AG10803 (cell line): Measurements from ENCODE around the gene MDM2.

Experiments used
- DNase-seq: peaks from one replicate; pipeline ENCODE4 v3.0.0; 2010; ENCODE audit warnings: low read depth
- H3K4me3 ChIP-seq: 2 replicates; pipeline ENCODE4 v1.5.1; 2011; ENCODE audit warnings: mild to moderate bottlenecking, low read length, control low read depth
- TF ChIP-seq, protein P1 (sequence below): conservative IDR thresholded peaks from 2 replicates; pipeline ENCODE4 v1.5.1; 2011; ENCODE audit warnings: mild to moderate bottlenecking, low read length, control low read depth, inconsistent platforms

The MDM2 gene

DNA sequence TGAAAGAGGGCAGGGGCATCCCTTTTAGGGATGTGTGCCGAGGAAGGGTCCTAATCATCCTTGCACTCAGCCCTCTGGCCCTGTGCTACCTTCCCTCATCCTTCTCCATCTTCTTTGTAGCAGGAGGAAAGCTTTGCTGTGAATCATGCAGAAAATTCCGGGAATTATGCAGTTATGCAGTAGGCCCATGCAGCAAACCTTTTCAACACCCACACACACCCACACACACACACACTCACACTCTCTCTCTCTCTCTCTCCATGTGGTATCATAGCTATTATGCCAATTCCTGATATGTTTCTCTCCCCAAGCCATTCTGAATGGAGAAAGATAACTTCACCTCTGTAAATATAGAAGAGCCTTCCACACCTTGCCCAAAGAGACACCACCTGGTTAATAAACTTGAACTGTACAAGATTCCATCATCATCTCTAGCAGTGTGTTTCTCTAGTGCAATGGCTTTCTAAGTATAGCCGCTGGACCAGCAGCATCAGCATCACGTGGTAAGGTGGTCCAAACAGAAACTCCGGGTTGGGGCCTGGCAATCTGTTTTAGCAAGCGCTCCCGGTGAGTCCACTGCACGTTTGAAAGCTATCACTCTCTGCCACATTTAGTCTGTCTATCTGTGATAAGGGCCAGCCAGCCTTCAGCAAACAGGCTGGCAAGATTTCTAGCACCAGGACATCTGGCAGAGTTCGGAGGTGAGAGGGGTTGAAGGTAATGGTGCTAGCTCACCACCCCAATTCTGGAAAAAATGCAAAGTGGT, 57.6 kb downstream of the MDM2 start:
- H3K4me3 ChIP-seq = no peak overlapping the region
- TF ChIP-seq, protein P1, sequence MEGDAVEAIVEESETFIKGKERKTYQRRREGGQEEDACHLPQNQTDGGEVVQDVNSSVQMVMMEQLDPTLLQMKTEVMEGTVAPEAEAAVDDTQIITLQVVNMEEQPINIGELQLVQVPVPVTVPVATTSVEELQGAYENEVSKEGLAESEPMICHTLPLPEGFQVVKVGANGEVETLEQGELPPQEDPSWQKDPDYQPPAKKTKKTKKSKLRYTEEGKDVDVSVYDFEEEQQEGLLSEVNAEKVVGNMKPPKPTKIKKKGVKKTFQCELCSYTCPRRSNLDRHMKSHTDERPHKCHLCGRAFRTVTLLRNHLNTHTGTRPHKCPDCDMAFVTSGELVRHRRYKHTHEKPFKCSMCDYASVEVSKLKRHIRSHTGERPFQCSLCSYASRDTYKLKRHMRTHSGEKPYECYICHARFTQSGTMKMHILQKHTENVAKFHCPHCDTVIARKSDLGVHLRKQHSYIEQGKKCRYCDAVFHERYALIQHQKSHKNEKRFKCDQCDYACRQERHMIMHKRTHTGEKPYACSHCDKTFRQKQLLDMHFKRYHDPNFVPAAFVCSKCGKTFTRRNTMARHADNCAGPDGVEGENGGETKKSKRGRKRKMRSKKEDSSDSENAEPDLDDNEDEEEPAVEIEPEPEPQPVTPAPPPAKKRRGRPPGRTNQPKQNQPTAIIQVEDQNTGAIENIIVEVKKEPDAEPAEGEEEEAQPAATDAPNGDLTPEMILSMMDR = no peak
- no peak for DNase-seq

DNA sequence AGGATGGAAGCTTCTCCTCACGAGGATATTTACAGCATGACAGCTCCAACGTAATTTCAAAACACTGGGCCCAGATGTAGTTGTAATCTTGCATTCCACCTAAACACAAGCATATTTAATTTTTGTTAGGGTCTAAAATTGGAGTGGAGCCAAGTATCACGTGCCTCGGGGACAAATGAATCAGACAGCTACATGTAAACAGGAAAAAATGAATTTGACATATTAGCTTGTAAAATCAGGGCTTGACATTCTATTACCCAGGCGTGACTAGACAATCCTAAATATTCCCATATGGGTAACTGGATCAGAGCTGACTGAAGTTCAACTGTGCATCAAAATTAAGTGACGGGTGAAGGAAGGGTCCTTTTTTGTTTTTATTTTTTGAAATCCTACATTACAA, 59.0 kb downstream of the MDM2 start:
- no peak for DNase-seq
- no peak overlapping the region for H3K4me3 ChIP-seq
- TF ChIP-seq, protein P1 = no peak

DNA sequence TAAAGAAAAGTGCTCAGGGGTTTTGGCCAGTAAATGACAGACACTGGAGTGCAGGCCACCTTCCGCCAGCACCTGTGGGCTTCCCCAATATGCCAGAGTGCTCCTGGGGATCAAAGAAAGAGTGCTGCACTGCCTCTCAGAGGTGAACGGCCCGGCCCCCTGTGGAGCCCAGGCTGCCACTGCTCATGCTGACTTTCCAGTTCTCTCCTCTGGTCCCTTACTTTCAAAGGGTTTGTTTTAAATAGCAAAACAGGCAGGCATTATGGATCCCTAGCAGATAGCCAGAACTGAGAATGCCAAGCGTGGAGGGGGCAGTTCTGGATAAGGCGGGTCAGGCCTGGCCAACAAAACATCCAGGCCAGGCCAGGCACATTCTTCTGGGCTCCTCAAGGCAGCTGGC, 59.6 kb downstream of the MDM2 start:
- TF ChIP-seq, protein P1 = no peak

DNA sequence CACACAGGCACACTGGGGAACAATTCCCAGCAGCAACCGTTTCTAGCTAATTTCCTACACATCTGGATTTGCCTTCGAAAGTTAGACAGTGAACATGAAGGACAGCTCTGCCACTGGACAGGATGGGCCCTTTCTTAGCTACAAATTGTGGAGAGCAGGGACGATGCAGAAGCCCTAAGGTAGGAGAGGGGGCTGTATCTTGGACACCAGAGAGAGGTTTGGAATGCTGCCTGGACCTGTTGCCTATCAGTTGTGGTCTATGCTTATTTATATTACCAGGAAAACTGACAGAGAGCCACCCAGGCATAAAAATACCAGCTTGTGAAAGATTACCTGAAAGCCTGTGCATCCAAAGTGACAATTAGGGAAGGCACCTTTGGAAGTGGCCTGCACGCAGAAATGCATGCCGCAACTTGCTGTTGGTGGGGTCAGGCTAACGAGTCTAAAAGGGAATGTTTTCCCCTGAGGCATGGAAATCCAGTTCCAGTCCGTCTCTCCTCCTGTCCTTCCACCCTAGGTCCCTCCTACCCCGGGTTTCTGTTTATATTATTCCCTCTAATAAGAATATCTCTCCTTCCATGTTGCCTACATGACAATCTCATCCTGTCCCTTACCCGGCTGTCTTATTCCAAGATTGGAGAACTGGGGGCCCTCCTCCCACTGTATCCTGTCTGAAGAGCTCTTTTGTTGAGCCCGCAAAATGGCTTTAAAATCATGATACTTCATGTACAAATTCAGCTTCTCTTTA, 60.2 kb downstream of the MDM2 start:
- no peak for DNase-seq
- no peak overlapping the region for H3K4me3 ChIP-seq
- TF ChIP-seq, protein P1 = no peak

More for the DNA sequence above, 59.6 kb downstream of the MDM2 start:
- H3K4me3 ChIP-seq = no peak overlapping the region
- no peak for DNase-seq

DNA sequence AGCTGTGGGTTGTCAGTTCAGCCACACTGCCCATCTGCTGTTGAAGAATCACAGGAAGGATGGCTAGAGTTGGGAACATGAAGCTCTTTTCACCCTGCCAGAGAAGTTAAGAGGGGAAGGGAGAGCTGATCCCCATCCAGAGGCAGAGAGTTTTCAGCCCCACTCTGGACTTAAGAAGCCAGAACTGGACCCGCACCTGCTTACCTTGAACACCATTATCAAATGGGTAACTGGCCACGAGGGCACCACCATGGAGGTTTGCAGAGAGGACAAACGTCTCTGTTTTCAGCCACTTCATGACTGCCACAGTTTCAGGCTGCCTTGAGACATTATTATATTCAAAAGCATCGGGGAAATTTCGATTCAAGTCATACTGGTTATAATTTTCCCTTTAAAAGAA, 62.0 kb downstream of the MDM2 start:
- TF ChIP-seq, protein P1 = no peak
- no peak overlapping the region for H3K4me3 ChIP-seq
- no peak for DNase-seq

DNA sequence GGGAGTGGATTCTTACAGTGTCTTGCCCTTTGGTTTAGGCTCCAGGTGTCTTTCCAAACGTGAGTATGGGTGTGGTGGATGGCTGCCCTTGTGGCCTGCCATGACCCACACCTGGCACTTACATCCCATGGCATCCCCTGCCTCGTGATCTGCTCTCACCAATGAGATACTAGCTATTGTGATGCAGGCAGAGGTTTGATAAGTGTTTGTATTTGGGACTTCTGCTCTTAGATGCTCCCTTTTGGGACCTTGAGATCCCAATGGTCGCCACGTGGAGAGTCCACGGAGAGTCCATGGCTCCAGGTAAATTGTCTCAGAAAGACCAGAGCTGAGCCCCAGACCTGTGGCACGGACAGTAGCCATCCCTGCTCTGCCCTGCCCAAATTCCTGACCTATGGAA, 62.5 kb downstream of the MDM2 start:
- no peak for DNase-seq
- H3K4me3 ChIP-seq = no peak overlapping the region
- TF ChIP-seq, protein P1 = no peak

DNA sequence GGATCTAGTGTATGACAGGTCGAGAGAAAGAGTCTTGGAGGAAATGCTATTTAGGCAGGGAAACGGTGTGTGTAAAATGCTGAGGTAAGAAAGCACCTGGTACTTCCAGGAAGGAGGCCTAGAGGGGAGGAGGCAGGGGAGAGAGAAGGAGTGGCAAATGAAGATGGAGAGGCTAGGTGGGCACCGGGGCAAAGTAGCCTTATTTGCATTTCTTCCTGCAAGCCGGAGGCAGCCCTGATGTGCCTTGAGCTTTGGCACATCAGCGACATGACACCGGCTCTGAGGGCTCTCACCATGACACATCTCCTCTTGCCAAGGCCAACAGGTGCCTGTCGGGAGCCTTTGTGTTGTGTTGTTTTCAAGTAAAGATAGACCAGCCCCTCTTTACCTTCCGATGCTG, 63.4 kb downstream of the MDM2 start:
- TF ChIP-seq, protein P1 = no peak
- DNase-seq = no peak
- no peak overlapping the region for H3K4me3 ChIP-seq
